ENCODE results near the gene KCNJ2. TPM values are rescaled to one million over a fixed set of nuclear protein-coding genes. Genes with fewer than 3 reads are reported as not detected.
A peak's percentile ranks its signal among the peaks of the same experiment; 100 is the strongest.

Gene KCNJ2
- total RNA-seq, 1 donor from 2014 or later: 1.6 TPM

DNA sequence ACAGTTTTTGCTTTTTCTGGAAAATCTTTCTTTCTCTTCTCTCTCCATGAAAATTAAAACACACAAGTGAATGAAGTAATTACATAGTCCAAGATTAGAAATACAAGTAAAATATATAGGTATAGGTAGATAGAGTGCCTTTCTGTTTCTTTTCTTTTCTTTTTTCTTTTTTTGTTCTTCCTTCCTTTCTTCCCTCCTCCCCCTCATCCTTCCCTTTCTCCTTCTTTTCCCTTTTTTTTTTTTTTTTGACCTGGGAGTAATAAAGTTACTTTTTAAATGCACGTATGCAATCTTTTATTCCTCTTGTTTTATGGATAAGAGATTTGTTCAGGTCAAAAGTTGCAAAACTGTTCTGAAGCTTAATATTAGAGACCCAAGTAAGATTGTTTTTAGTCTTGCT lies 34.6 kb upstream of the KCNJ2 start:
- DNase-seq (ENCODE audit: low read depth): no peak
- TF ChIP-seq, protein P1, sequence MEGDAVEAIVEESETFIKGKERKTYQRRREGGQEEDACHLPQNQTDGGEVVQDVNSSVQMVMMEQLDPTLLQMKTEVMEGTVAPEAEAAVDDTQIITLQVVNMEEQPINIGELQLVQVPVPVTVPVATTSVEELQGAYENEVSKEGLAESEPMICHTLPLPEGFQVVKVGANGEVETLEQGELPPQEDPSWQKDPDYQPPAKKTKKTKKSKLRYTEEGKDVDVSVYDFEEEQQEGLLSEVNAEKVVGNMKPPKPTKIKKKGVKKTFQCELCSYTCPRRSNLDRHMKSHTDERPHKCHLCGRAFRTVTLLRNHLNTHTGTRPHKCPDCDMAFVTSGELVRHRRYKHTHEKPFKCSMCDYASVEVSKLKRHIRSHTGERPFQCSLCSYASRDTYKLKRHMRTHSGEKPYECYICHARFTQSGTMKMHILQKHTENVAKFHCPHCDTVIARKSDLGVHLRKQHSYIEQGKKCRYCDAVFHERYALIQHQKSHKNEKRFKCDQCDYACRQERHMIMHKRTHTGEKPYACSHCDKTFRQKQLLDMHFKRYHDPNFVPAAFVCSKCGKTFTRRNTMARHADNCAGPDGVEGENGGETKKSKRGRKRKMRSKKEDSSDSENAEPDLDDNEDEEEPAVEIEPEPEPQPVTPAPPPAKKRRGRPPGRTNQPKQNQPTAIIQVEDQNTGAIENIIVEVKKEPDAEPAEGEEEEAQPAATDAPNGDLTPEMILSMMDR (IDR thresholded peaks at IDR 0.05; ENCODE audit: insufficient read depth, low read length, severe bottlenecking): no peak
- H3K27me3 ChIP-seq (ENCODE audit: control insufficient read depth, insufficient read depth, low read length): no peaks in the 10 kb centered on the region
- no peaks in the 10 kb centered on the region for H3K36me3 ChIP-seq (ENCODE audit: control insufficient read depth, insufficient read depth, low read length)
- no peak overlapping the region for H3K4me3 ChIP-seq (ENCODE audit: low read depth, low read length)
- FAIRE-seq: no peak

DNA sequence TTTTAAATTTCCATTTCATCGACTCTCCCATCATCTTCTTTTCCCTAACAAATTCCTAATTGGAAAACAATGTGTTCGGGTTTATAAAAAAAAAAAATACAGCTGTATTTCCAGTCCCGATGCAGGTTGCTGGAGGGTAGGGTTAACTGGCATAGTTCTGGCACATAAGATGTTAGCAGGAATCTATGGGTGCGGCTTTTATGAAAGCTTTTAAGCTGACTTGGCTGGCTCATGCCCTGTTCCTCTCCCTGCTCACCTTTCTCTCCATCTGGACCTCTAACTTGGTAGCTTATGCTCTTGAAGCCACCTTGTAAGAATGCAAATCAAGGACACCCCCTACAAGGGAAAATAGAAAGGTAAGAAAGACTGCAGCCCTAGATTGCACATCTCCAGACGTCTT lies 33.2 kb upstream of the KCNJ2 start:
- TF ChIP-seq, protein P1 (IDR thresholded peaks at IDR 0.05; ENCODE audit: insufficient read depth, low read length, severe bottlenecking): no peak
- no peaks in the 10 kb centered on the region for H3K36me3 ChIP-seq (ENCODE audit: control insufficient read depth, insufficient read depth, low read length)
- no peak overlapping the region for H3K4me3 ChIP-seq (ENCODE audit: low read depth, low read length)
- no peak for FAIRE-seq
- DNase-seq (ENCODE audit: low read depth): peak; percentile 25
- H3K27me3 ChIP-seq (ENCODE audit: control insufficient read depth, insufficient read depth, low read length): no peaks in the 10 kb centered on the region

DNA sequence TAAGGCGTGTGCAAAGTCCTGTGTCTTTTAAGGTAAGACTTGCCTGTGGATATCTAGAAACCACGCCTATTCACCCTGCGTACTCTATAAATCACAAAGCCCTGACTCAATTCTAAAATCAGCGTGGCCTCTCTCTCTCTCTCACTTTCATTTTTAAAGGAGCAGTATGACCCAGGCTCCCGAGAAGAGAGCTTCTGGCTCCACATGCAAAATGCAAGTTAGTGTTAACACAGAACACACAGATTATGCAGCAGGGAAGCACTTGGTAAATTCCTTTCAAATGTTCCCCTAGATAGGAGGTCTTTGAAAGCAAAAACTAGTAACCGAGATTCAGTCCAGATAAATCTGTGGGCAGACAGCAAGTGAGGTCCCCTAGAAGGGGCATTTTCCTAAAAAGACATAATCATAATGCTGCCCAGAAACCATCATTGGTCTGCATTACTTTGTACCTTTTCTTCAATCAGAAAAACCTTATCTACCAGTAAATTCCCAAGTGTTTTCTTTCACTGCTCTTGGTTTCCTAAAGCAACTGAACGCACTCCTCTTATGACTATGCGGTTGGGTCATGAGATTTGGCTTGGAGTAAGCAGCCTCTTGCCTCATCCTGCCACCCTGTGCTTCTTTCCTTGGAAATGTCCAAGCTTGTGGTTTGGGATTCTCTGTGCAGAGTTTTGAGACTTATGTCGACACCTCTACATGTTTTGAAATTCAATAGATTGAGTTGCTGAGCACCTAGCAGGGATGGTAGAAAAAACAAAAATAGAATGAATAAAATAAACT lies 31.7 kb upstream of the KCNJ2 start:
- peak overlapping the region; percentile 34 for H3K4me3 ChIP-seq (ENCODE audit: low read depth, low read length)
- H3K36me3 ChIP-seq (ENCODE audit: control insufficient read depth, insufficient read depth, low read length): no peaks in the 10 kb centered on the region
- DNase-seq (ENCODE audit: low read depth) (peak; percentile 87), FAIRE-seq (no peak)
- H3K27me3 ChIP-seq (ENCODE audit: control insufficient read depth, insufficient read depth, low read length): no peaks in the 10 kb centered on the region
- TF ChIP-seq, protein P1 (IDR thresholded peaks at IDR 0.05; ENCODE audit: insufficient read depth, low read length, severe bottlenecking): no peak

DNA sequence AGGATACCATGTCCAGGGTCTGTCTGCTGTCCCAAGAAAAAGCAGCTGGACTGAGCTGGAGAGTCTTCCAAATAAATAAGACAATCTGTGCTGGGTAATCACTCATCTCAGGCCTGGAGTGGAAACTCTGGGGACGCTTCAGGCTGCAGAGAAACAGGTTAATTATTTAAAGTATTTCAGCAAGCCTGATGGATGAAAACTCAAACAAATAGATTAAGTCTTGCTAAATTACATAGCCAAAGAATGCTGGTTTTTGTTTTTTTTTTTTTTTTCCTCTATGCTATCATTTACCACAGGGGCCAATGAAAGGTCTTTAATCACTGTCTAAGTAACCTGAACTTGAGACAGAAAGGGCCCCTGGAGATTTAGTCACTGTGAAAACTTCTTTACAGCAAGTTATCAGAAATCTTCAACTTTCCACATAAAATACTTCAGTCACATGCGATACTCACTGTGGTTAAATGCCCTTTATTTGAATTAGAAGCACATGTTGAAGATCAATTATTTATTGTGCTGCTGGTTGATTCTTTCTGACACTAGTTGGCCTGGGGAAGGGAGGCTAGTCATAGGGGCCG lies 31.0 kb upstream of the KCNJ2 start:
- TF ChIP-seq, protein P1 (IDR thresholded peaks at IDR 0.05; ENCODE audit: insufficient read depth, low read length, severe bottlenecking): no peak
- FAIRE-seq (no peak), DNase-seq (ENCODE audit: low read depth) (no peak)
- Histone ChIP-seq H3K27me3 (ENCODE audit: control insufficient read depth, insufficient read depth, low read length) (no peaks in the 10 kb centered on the region), H3K36me3 (ENCODE audit: control insufficient read depth, insufficient read depth, low read length) (no peaks in the 10 kb centered on the region), H3K4me3 (ENCODE audit: low read depth, low read length) (no peak overlapping the region)

DNA sequence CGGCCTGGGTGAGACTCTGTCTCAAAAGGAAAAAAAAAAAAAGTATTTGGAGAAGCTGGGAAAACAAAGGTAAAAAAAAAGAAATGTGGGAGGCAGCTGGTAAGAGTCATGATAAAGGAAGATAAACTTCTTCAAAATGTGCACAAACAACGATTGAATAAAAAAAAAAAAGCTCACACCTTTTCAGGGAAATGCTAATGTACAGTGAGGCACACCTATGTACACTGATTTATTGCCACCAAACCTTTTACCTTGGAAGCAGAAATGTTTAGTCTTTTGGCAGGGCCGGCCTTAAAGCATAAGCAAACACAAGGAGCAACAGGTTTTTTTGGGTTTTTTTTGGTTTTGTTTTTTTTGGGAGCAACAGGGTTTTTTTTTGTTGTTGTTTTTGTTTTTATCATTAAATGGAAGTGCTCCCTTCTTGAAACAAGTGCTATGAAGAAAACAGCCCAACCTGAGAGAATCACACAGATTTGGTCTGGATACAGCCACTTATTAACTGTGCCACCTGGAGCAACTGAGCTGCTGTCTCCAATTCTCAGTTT lies 29.8 kb upstream of the KCNJ2 start:
- TF ChIP-seq, protein P1 (IDR thresholded peaks at IDR 0.05; ENCODE audit: insufficient read depth, low read length, severe bottlenecking): no peak
- Histone ChIP-seq H3K36me3 (ENCODE audit: control insufficient read depth, insufficient read depth, low read length) (no peaks in the 10 kb centered on the region), H3K4me3 (ENCODE audit: low read depth, low read length) (no peak overlapping the region), H3K27me3 (ENCODE audit: control insufficient read depth, insufficient read depth, low read length) (no peaks in the 10 kb centered on the region)
- DNase-seq (ENCODE audit: low read depth) (no peak), FAIRE-seq (no peak)

Data from bronchial epithelial cell (primary cell).